GM12873 (cell line): ENCODE data around the gene HTRA2.

Experiments
- TF ChIP-seq, protein P1 (sequence below): IDR thresholded peaks from 2 replicates; pipeline ENCODE4 v1.5.1; 2012; ENCODE audit warnings: low read depth, mild to moderate bottlenecking, moderate library complexity, low read length, control low read depth; ENCODE audit not compliant: insufficient read depth; ENCODE audit errors: missing control alignments

Gene HTRA2

DNA sequence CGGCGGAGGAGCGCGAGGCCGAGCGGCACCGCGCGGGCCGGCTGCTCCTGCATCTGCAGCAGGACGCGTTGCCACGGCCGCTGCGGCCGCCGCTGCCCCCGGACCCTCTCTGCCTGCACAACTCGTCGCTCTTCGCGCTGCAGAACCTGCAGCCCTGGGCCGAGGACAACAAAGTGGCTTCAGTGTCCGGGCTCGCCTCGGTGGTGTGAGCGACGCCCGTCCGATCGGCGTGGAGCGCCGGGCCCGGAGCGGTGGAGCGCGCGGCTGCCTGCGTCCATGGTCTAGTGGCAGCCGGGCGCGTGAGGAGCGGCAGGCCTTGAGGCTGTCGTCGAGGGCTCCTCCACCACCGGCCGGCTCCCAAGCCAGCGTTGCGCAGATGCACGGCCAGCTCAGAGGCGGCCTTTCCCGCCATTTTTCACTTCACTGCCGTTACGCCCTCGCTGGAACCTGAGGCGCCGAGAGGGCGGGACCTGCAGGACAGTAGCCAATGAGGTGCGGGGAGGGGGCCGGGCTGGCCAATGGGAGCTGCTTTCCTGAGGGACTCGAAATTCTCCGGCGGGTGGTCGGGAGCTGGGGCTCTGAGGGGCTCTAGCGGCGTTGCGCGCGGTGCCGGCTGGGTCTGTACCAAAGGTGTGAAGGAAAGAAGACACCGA lies 13.6 kb upstream of the HTRA2 start:
- TF ChIP-seq, protein P1, sequence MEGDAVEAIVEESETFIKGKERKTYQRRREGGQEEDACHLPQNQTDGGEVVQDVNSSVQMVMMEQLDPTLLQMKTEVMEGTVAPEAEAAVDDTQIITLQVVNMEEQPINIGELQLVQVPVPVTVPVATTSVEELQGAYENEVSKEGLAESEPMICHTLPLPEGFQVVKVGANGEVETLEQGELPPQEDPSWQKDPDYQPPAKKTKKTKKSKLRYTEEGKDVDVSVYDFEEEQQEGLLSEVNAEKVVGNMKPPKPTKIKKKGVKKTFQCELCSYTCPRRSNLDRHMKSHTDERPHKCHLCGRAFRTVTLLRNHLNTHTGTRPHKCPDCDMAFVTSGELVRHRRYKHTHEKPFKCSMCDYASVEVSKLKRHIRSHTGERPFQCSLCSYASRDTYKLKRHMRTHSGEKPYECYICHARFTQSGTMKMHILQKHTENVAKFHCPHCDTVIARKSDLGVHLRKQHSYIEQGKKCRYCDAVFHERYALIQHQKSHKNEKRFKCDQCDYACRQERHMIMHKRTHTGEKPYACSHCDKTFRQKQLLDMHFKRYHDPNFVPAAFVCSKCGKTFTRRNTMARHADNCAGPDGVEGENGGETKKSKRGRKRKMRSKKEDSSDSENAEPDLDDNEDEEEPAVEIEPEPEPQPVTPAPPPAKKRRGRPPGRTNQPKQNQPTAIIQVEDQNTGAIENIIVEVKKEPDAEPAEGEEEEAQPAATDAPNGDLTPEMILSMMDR: no peak

DNA sequence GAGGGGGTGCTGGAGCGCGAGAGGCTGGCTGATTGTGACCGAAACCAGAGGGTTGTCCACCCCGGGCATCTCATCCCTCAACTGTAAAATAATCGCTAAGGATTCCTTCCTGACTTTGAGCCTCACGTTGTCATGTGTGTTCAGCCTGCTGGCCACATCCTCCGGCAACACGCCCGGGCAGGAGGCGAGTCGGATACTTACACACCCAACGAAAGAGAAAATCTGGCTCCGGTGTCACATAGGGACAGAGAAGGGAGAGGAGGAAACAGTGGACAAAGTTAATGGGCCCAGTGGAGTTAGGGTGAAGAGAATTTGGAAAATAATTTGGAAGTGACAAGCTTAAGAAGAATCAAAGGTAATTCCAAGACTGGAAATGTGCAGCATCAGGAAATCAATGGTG lies 13.1 kb upstream of the HTRA2 start:
- TF ChIP-seq, protein P1: no peak

DNA sequence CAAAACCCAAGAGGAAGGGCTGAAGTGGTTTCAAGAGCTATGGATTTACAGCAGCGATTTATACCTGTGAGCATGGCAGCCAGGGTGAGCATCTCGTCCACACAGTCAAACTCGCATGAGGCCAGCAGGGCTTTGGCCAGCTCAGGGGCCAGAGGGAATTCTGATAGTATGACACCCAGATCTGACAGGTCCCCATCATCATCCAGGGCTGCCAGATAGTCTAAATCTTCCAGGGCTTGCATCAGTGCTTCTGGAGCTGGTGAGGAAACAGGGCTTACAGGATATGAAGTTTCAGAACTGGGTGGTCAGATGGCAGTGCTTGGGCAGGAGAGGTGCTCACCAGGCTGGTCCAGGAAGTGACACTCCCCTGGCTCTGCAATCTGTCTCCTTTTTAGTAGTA lies 7.2 kb upstream of the HTRA2 start:
- TF ChIP-seq, protein P1: no peak

DNA sequence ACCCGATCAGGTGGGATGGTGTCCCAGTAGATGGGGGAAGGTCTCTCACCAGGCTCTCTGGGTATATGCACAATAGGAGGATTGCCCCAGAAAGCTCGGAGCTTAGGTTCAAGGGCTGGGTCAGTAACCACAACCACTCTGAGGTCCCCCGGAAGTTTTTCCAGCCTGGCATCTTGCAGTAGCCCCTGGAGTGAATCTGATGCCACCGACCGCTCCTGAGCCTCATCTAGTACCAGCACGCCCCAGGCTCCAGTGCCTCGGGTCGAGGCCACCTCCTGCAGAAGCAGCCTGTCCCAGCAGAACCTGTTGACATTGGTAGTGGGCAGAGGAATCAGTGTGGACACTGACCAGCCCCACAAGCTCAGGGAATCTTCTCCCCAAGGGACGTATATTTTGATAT lies 5.7 kb upstream of the HTRA2 start:
- TF ChIP-seq, protein P1: no peak

DNA sequence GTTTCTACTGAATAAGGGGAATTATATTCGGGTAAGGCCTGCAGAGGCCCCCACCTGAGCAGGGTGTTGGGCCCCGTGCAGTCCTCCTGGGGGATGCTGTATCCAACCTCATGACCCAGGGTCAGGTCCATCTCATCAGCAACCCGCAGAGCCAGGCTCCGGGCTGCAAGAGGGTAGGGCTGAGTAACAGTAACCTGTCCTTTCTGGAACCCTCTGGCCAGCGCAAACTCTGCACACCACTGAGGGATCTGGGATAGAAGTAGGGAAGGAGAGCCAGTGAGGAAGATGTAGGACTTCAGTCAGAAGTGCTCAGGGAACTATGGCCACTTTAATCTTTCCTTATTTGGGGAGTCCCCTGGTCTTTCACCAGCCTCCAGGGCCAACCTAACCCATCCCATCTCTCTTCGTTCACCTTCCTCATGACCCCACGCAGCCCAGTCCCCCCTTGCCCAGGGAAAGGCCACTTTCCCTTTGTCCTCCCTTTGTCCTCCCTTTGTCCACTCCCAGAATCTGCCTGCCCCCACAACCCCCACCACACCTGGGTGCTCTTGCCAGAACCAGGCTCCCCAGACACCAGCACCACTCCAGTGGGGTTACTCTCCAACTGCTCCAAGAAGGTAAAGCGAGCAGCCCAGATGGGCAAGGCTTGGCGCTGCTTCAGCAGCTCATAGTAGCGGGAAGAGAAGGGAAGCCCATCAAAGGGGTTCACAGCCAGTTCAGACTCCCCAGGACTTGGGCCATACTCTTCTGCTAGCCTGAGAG lies 4.6 kb upstream of the HTRA2 start:
- TF ChIP-seq, protein P1: no peak

DNA sequence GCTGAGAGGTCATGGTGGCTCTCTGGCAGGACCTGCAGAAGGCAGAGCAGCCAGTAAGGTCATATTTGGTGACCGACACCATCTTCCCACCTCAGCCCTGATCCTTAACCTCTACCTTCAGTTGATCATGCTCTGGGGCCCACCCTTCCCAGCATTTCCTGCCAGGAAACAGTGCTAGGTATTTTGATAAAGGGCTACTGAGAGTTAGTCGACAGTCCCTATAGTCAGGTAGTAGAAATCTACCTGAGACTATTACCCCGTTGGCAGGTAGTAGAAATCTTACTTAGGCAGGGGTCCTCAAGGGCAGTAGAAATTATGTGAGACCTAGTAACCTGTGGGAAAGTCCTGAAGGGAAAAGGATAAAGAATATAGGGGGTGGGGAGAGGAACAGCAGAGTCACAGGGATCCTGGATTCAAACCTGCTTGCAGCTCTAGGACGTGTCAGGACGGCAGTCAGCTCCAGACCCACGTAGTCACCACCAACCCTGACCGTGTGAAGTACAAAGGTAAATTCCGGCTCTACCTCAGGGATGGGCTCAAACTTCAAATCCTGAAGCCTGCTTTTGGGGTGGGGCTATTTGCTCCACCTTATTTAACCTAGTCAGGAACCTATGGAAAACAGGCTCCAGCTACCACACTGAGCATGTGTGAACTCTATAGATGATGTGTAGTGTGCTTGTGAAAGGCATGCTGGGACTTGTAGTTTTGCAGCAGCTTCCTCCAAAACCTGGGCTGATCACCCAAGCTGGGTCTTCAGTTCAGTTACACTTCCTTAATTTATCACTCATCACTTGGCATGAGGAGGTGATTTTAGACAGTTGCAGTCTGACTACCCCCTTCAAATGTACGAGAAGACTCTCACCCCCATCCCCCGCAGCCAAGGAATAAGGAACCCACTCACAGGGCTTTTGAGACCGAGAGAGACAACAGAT lies 3.8 kb upstream of the HTRA2 start, which contains the start of gene DQX1:
Gene DQX1 (minus strand): TSS at position 515 of the 932 bp plus-strand sequence. CDS start 502 bp downstream, at position 13.
- TF ChIP-seq, protein P1: no peak
